Large intestine (tissue), 3 donors: ENCODE measurements around the gene POLR3A. TPM values are rescaled to one million over a fixed set of nuclear protein-coding genes. Genes with fewer than 3 reads are reported as not detected.

Experiments
- DNase-seq, 2 donors: peaks; one replicate each; pipeline versions ENCODE4 v3.0.0 to v3.0.0-alpha.2; 2013
- H3K27ac ChIP-seq: one replicate; pipeline ENCODE4 v1.5.1; 2013; ENCODE audit warnings: low read length
- H3K27me3 ChIP-seq: 2 replicates; pipeline ENCODE4 v1.6.1; 2013; ENCODE audit warnings: low read length; ENCODE audit not compliant: control insufficient read depth, insufficient read depth
- H3K36me3 ChIP-seq: 2 replicates; pipeline ENCODE4 v1.6.1; 2013; ENCODE audit warnings: low read length; ENCODE audit not compliant: control insufficient read depth, insufficient read depth
- H3K4me1 ChIP-seq: one replicate; pipeline ENCODE4 v1.6.1; 2013; ENCODE audit warnings: low read length; ENCODE audit not compliant: control insufficient read depth, insufficient read depth
- H3K4me3 ChIP-seq: one replicate; pipeline ENCODE4 v1.5.1; 2013; ENCODE audit warnings: low read length
- H3K9me3 ChIP-seq: one replicate; pipeline ENCODE4 v1.6.1; 2013; ENCODE audit warnings: mild to moderate bottlenecking, low read depth, low read length, moderate library complexity; ENCODE audit not compliant: control insufficient read depth
- WGBS: methylation state at CpG from one replicate; pipeline ENCODE4 v1.1.5; 2013; ENCODE audit warnings: low lambda C conversion rate; ENCODE audit not compliant: insufficient coverage; 5-methylcytosine and 5-hydroxymethylcytosine counted together
- polyA plus RNA-seq: library from polyadenylated mRNA; unstranded; fragments of 120-200 nt; gene quantifications from one replicate; pipeline ENCODE4 v1.2.1, GENCODE V29; 2013

The POLR3A gene
- polyA plus RNA-seq, 1 donor = 14.1 TPM

- WGBS = no CpG with 5 or more reads among the region's 10 CpGs
- Histone ChIP-seq H3K27me3 (no peaks in the 10 kb centered on the region), H3K9me3 (no peaks in the 10 kb centered on the region), H3K36me3 (peaks cover 76% of the 10 kb centered on the region), H3K4me3 (no peak overlapping the region), H3K27ac (no peak overlapping the region), H3K4me1 (peaks cover 16% of the 10 kb centered on the region)
- no peak for DNase-seq
These were observed 50.1 kb downstream of the POLR3A start for GRCh38 chr10:77979221-77979620.

- H3K27me3 ChIP-seq = no peaks in the 10 kb centered on the region
- H3K4me3 ChIP-seq = no peak overlapping the region
- H3K4me1 ChIP-seq = peaks cover 16% of the 10 kb centered on the region
- no CpG with 5 or more reads among the region's 6 CpGs for WGBS
- DNase-seq = no peak
- peaks cover 68% of the 10 kb centered on the region for H3K36me3 ChIP-seq
- no peak overlapping the region for H3K27ac ChIP-seq
- H3K9me3 ChIP-seq = no peaks in the 10 kb centered on the region
These were observed 51.0 kb downstream of the POLR3A start for GRCh38 chr10:77978360-77978759.

- Histone ChIP-seq H3K27me3 (no peaks in the 10 kb centered on the region), H3K27ac (no peak overlapping the region), H3K36me3 (peaks cover 64% of the 10 kb centered on the region), H3K9me3 (no peaks in the 10 kb centered on the region), H3K4me1 (peaks cover 16% of the 10 kb centered on the region), H3K4me3 (no peak overlapping the region)
- no CpG with 5 or more reads among the region's 3 CpGs for WGBS
- DNase-seq = no peak
These were observed 51.4 kb downstream of the POLR3A start for GRCh38 chr10:77977934-77978333.

GRCh38 chr10:77977016-77977415, 52.3 kb downstream of the POLR3A start:
- H3K27me3 ChIP-seq = no peaks in the 10 kb centered on the region
- DNase-seq = peak in 1 of 2 donors; percentile 35
- peaks cover 55% of the 10 kb centered on the region for H3K36me3 ChIP-seq
- no CpG with 5 or more reads among the region's 7 CpGs for WGBS
- no peak overlapping the region for H3K27ac ChIP-seq
- H3K4me3 ChIP-seq = no peak overlapping the region
- peaks cover 16% of the 10 kb centered on the region for H3K4me1 ChIP-seq
- no peaks in the 10 kb centered on the region for H3K9me3 ChIP-seq

GRCh38 chr10:77975086-77975666, 54.1 kb downstream of the POLR3A start:
- no peaks in the 10 kb centered on the region for H3K9me3 ChIP-seq
- peak; percentile 85 to 95 for DNase-seq
- H3K27ac ChIP-seq = peak overlapping the region; percentile 78
- peaks cover 16% of the 10 kb centered on the region for H3K4me1 ChIP-seq
- no peaks in the 10 kb centered on the region for H3K27me3 ChIP-seq
- WGBS = no CpG with 5 or more reads among the region's 9 CpGs
- H3K4me3 ChIP-seq = no peak overlapping the region
- H3K36me3 ChIP-seq = peaks cover 40% of the 10 kb centered on the region

- Histone ChIP-seq H3K36me3 (peaks cover 34% of the 10 kb centered on the region), H3K9me3 (no peaks in the 10 kb centered on the region), H3K27ac (peak overlapping the region; percentile 78), H3K4me1 (peaks cover 17% of the 10 kb centered on the region), H3K27me3 (no peaks in the 10 kb centered on the region), H3K4me3 (no peak overlapping the region)
- peak; percentile 61 to 71 for DNase-seq
- WGBS = 69% methylated on average over 2 of the region's 8 CpGs
These were observed 54.8 kb downstream of the POLR3A start for GRCh38 chr10:77974396-77975074.

GRCh38 chr10:77973276-77973675, 56.0 kb downstream of the POLR3A start:
- no peaks in the 10 kb centered on the region for H3K27me3 ChIP-seq
- H3K4me3 ChIP-seq = no peak overlapping the region
- H3K4me1 ChIP-seq = peaks cover 25% of the 10 kb centered on the region
- no peak overlapping the region for H3K27ac ChIP-seq
- no peaks in the 10 kb centered on the region for H3K9me3 ChIP-seq
- no CpG with 5 or more reads among the region's 5 CpGs for WGBS
- peaks cover 23% of the 10 kb centered on the region for H3K36me3 ChIP-seq
- DNase-seq = no peak

GRCh38 chr10:77972148-77972547, 57.2 kb downstream of the POLR3A start:
- no CpG with 5 or more reads among the region's 5 CpGs for WGBS
- no peak for DNase-seq
- Histone ChIP-seq H3K4me3 (no peak overlapping the region), H3K4me1 (peaks cover 25% of the 10 kb centered on the region), H3K27ac (no peak overlapping the region), H3K27me3 (no peaks in the 10 kb centered on the region), H3K9me3 (no peaks in the 10 kb centered on the region), H3K36me3 (peaks cover 12% of the 10 kb centered on the region)

GRCh38 chr10:77971804-77972144, 57.5 kb downstream of the POLR3A start:
- peaks cover 8% of the 10 kb centered on the region for H3K36me3 ChIP-seq
- peaks cover 25% of the 10 kb centered on the region for H3K4me1 ChIP-seq
- WGBS = no CpG with 5 or more reads among the region's 3 CpGs

GRCh38 chr10:77970869-77971803, 58.2 kb downstream of the POLR3A start:
- Histone ChIP-seq H3K27me3 (no peaks in the 10 kb centered on the region), H3K4me1 (peaks cover 28% of the 10 kb centered on the region), H3K27ac (peak overlapping the region; percentile 33), H3K36me3 (peaks cover 2% of the 10 kb centered on the region), H3K4me3 (no peak overlapping the region), H3K9me3 (no peaks in the 10 kb centered on the region)
- WGBS = 67% methylated on average over 1 of the region's 7 CpGs
- DNase-seq = peak; percentile 67 to 71

More at GRCh38 chr10:77971804-77972144, 57.5 kb downstream of the POLR3A start:
- H3K9me3 ChIP-seq = no peaks in the 10 kb centered on the region
- no peaks in the 10 kb centered on the region for H3K27me3 ChIP-seq
- no peak overlapping the region for H3K4me3 ChIP-seq
- no peak for DNase-seq
- H3K27ac ChIP-seq = peak overlapping the region; percentile 33
